ENCODE measurements around the gene ABCC6. TPM values are rescaled to one million over a fixed set of nuclear protein-coding genes. Genes with fewer than 3 reads are reported as not detected.

ABCC6 gene
- total and polyA plus RNA-seq, 2 of the 4 experiments (the other 2 are of a cell fraction): 0.36 to 1.3 TPM

DNA sequence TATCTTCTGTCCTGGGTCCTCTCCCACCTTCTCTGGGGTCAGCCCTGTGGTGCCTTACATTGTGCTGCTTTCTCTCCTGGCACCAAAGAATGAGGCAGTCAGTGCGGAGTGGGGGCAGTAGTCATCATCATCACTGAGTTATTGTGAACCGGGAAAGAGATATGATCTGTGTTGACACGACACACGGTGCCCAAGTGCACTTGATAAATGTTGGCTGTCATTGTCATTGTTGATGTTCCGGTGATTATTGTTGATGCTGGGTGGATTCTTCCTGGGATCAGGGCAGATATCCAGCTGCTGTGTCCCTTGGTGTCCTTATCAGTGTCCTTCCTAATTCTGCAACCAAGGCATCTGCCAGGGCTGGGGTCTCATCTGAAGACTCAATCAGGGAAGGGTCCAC is 121.7 kb downstream of the ABCC6 start:
- Histone ChIP-seq H2BK15ac (ENCODE audit: low read depth, low read length) (no peak overlapping the region), H3K9me3 (ENCODE audit: control insufficient read depth, insufficient read depth, low read length) (no peaks in the 10 kb centered on the region), H4K20me1 (ENCODE audit: insufficient read depth, low read length) (peaks cover 27% of the 10 kb centered on the region), H2BK5ac (ENCODE audit: low read depth, low read length, poor library complexity, severe bottlenecking) (no peak overlapping the region), H3K36me3 (ENCODE audit: control insufficient read depth, insufficient read depth, low read length) (peaks cover 82% of the 10 kb centered on the region), H3K27me3 (ENCODE audit: control insufficient read depth, insufficient read depth, low read length) (no peaks in the 10 kb centered on the region), H3K9ac (ENCODE audit: low read depth, low read length) (no peak overlapping the region), H4K5ac (ENCODE audit: low read depth, low read length) (no peak overlapping the region), H3K27ac (ENCODE audit: insufficient read depth, low read length) (no peak overlapping the region), H2BK120ac (ENCODE audit: low read depth, low read length) (no peak overlapping the region), H3K56ac (ENCODE audit: extremely low read depth, insufficient read depth, low read length) (no peak overlapping the region), H3K4ac (ENCODE audit: low read depth, low read length) (0 out of 2 replicates have a peak overlapping the region, but pooled peaks have one; percentile 5), H2AK9ac (replicated peaks; ENCODE audit: low read depth, low read length, poor library complexity) (peak overlapping the region; percentile 1), H2AK5ac (ENCODE audit: low read depth, low read length) (no peak overlapping the region), H2AFZ (replicated peaks; ENCODE audit: low read length, poor library complexity) (no peak overlapping the region), H3K18ac (ENCODE audit: low read depth, low read length) (no peak overlapping the region), H4K91ac (ENCODE audit: insufficient read depth, low read depth, low read length) (no peak overlapping the region), H3K4me3 (ENCODE audit: insufficient read depth, low read depth, low read length) (no peak overlapping the region), H2BK20ac (ENCODE audit: low read depth, low read length) (no peak overlapping the region), H3K4me1 (ENCODE audit: control insufficient read depth, insufficient read depth, low read length) (peaks cover 10% of the 10 kb centered on the region), H4K8ac (ENCODE audit: low read depth in 2 of 2, low read length in 2 of 2) (no peak overlapping the region), H3K9me1 (ENCODE audit: insufficient read depth, low read length) (peaks cover 30% of the 10 kb centered on the region), H3K23ac (ENCODE audit: low read depth, low read length) (no peak overlapping the region), H3K4me2 (ENCODE audit: low read depth, low read length) (no peak overlapping the region), H3K14ac (replicated peaks; ENCODE audit: low read depth, low read length) (no peak overlapping the region), H3K79me1 (ENCODE audit: low read depth in 1 of 2, low read length in 2 of 2) (peaks cover 30 to 68% of the 10 kb centered on the region in 2 experiments)
- ChIA-PET POLR2A (ENCODE audit: unreplicated experiment) (interaction anchor here (0.6 kb wide), 1 partner anchor 11 kb away, joined by 11 read pairs; no protein-coding TSS in a partner anchor), CTCF (interaction anchor here (0.6 kb wide), 1 partner anchor 268 kb away, joined by 4 read pairs; no protein-coding TSS in a partner anchor)
- ATAC-seq (ENCODE audit: low read depth): no peak
- no TSS peak for BruUV-seq (replicated peaks)
- 82% methylated on average over 4 of the region's 5 CpGs; no CpG with 5 or more reads in 1 of the 2 experiments for WGBS, 2 experiments (ENCODE audit: extremely low coverage in 2 of 2, insufficient read length in 1 of 2)
- DNase-seq: no peak
- dilution Hi-C loops (cut with HindIII; ENCODE audit: low sequenced_read_pairs, unreplicated experiment): no loop called here
- in situ Hi-C loops (cut with MboI; ENCODE audit: low sequenced_read_pairs): no loop called here
- intact Hi-C loops (cut with micrococcal nuclease): no loop called here
- TF ChIP-seq POLR2A (IDR thresholded peaks at IDR 0.05; ENCODE audit: low read depth, low read length): no peak
- no peak for TF ChIP-seq MAZ (IDR thresholded peaks at IDR 0.05; ENCODE audit: borderline replicate concordance, low read depth, low read length)
- no peak for TF ChIP-seq MXI1 (IDR thresholded peaks at IDR 0.05; ENCODE audit: borderline replicate concordance, low read depth, low read length)
- no peak for TF ChIP-seq CHD1 (IDR thresholded peaks at IDR 0.05; ENCODE audit: low read depth, low read length)
- no peak for TF ChIP-seq CEBPB (IDR thresholded peaks at IDR 0.05; ENCODE audit: low read depth, low read length)
- no peak for TF ChIP-seq SMC3 (IDR thresholded peaks at IDR 0.05; ENCODE audit: low read depth, low read length)
- TF ChIP-seq, protein P1, sequence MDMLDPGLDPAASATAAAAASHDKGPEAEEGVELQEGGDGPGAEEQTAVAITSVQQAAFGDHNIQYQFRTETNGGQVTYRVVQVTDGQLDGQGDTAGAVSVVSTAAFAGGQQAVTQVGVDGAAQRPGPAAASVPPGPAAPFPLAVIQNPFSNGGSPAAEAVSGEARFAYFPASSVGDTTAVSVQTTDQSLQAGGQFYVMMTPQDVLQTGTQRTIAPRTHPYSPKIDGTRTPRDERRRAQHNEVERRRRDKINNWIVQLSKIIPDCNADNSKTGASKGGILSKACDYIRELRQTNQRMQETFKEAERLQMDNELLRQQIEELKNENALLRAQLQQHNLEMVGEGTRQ (IDR thresholded peaks at IDR 0.05; ENCODE audit: low read depth, low read length): no peak
- TF ChIP-seq RAD21 (IDR thresholded peaks at IDR 0.05; ENCODE audit: low read length): no peak
- no peak for TF ChIP-seq RCOR1 (IDR thresholded peaks at IDR 0.05; ENCODE audit: insufficient replicate concordance, low read length)
- TF ChIP-seq BHLHE40 (IDR thresholded peaks at IDR 0.05; ENCODE audit: low read depth, low read length): no peak
- TF ChIP-seq, protein P2, sequence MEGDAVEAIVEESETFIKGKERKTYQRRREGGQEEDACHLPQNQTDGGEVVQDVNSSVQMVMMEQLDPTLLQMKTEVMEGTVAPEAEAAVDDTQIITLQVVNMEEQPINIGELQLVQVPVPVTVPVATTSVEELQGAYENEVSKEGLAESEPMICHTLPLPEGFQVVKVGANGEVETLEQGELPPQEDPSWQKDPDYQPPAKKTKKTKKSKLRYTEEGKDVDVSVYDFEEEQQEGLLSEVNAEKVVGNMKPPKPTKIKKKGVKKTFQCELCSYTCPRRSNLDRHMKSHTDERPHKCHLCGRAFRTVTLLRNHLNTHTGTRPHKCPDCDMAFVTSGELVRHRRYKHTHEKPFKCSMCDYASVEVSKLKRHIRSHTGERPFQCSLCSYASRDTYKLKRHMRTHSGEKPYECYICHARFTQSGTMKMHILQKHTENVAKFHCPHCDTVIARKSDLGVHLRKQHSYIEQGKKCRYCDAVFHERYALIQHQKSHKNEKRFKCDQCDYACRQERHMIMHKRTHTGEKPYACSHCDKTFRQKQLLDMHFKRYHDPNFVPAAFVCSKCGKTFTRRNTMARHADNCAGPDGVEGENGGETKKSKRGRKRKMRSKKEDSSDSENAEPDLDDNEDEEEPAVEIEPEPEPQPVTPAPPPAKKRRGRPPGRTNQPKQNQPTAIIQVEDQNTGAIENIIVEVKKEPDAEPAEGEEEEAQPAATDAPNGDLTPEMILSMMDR (conservative IDR thresholded peaks at IDR 0.05; ENCODE audit: low read depth, low read length): no peak
- no peak for TF ChIP-seq FOS (IDR thresholded peaks at IDR 0.05; ENCODE audit: low read depth, low read length)
- TF ChIP-seq RFX5 (IDR thresholded peaks at IDR 0.05; ENCODE audit: low read depth, low read length): no peak
- no peak for TF ChIP-seq NFE2L2 (IDR thresholded peaks at IDR 0.05; ENCODE audit: low read depth, low read length)
- no peak for TF ChIP-seq MAFK (IDR thresholded peaks at IDR 0.05; ENCODE audit: low read depth, low read length)

All from IMR-90 (cell line).